CD4-positive, alpha-beta T cell treated with Interleukin-4 for 1 hour (primary cell): Measurements from ENCODE around the gene MYO1D.

ENCODE experiments used
- DNase-seq, 2 donors: peaks; one replicate each; pipeline ENCODE4 v3.0.0-alpha.2; 2020 to 2022

Gene MYO1D

DNA sequence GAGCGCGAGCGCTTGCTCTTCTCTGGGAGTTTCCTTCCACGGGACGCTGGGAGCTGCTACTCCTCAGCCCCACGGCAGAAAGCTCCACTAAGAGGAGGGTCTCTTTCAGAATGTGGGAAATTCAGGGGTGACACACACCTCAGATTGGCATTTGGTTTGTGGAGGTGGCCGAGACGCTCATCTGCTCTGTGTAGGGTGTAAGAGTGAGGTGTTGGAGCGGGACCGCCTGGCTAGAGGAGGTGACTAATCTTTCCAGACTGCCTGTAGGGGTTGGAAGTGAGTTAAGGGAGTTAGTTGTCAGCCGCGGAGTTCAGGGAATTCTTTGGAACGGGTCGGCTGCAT is 431.9 kb downstream of the MYO1D start:
- DNase-seq: peak in 1 of 2 donors; percentile 20

DNA sequence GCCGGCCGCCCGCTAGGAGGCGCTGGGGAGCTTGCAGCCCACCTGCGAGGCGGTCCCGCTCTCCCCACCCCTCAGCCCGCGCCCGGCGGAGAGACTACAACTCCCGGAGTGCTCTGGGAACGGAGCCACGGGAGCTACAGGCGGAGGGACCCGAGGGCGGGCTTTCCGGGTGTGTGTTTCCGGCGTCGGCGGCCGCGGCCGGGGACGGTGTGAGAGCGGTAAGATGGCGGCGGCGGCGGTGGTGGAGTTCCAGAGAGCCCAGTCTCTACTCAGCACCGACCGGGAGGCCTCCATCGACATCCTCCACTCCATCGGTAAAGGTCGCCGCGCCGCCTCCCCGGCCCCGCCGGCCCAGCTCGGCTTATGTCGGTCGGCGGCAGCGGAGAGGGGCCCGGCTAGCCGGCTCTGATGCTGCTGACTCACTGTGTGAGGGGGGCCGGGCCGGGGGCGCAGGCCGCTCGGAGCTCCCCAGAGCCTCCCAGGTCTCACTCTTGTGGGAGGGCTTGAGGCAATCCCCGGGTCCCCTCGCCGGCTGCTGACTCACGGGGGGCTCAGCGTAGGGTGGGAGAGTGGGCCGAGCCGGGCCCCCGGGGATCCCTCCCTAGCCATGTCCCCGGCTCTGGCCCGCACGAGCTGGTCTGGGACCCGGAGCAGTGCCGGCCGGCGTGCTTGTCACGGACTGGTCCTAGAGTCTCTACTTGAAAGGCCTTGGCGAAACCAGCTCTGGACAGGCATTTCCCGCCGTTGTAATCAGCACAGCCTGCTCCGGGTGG is 432.4 kb downstream of the MYO1D start, which contains the start of gene PSMD11:
TSS of gene PSMD11 (plus strand) at position 210 of the 773 bp plus-strand sequence. CDS start at position 224, 14 bp downstream.
- DNase-seq: peak; percentile 98

DNA sequence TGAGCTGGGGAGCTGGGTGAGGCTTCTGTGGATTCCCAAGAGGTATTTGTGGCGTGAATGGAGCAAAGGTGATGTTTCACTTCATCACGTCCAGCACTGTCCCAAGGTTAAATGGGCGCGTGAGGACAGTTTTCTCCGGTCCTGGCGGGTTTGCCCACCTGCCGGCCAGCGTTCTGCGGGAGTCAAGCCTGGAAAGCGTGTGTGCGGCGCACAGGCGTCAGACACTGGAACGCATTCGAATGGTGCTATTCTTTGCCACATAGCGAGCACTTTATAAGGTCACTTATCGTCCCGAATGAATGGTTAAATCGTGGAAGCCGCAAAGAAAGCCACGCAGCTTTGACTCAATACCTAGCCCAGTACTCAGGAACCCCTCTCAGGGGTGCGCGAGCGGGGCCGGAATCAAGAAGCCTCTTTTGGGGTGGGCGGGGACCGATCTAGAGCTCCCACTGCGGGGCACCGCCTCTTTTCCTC is 433.1 kb downstream of the MYO1D start:
- DNase-seq: no peak
